ENCODE results near the gene BYSL. TPM values are rescaled to one million over a fixed set of nuclear protein-coding genes. Genes with fewer than 3 reads are reported as not detected.

BYSL gene
- polyA plus RNA-seq, 1 donor (not counting 4 experiments of a cell fraction or from before 2014, with no cell fraction given): 34.3 TPM

- Histone ChIP-seq H4K20me1 (ENCODE audit: control insufficient read depth, extremely low read depth, insufficient read depth, low read length) (no peaks in the 10 kb centered on the region), H3K27me3 (ENCODE audit: control insufficient read depth, extremely low read depth, insufficient read depth, low read length) (no peaks in the 10 kb centered on the region), H3K4me1 (ENCODE audit: control insufficient read depth, extremely low read depth, insufficient read depth, low read length) (peaks cover 14% of the 10 kb centered on the region), H3K4me3 (ENCODE audit: control insufficient read depth in 2 of 3, extremely low read depth in 1 of 3, insufficient read depth in 2 of 3, low read depth in 1 of 3, low read length in 3 of 3) (peak overlapping the region; percentile 70 to 94 (median 78)), H3K9me3 (ENCODE audit: control insufficient read depth, low read depth, low read length) (no peaks in the 10 kb centered on the region), H3K79me2 (ENCODE audit: control insufficient read depth, insufficient read depth, low read length) (no peaks in the 10 kb centered on the region), H2AFZ (ENCODE audit: control insufficient read depth, low read length) (peak overlapping the region; percentile 78), H3K27ac (ENCODE audit: control insufficient read depth, insufficient read depth, low read length) (no peak overlapping the region), H3K4me2 (ENCODE audit: control insufficient read depth, extremely low read depth, insufficient read depth, low read depth, low read length) (peak overlapping the region; percentile 95), H3K9me1 (ENCODE audit: control insufficient read depth, extremely low read depth, insufficient read depth, low read length) (no peaks in the 10 kb centered on the region), H3K36me3 (ENCODE audit: control insufficient read depth in 2 of 2, extremely low read depth in 1 of 2, insufficient read depth in 2 of 2, low read length in 2 of 2) (peaks cover 0 to 3% of the 10 kb centered on the region in 2 experiments), H3K9ac (ENCODE audit: control insufficient read depth, extremely low read depth, insufficient read depth, low read length) (peak overlapping the region; percentile 64)
- dilution Hi-C loops (cut with MboI; ENCODE audit: extremely low pct_ligation_motif_present, low sequenced_read_pairs): no loop called here
- TF ChIP-seq EZH2 (IDR thresholded peaks at IDR 0.05; ENCODE audit: low read length): no peak
- no peak for TF ChIP-seq CTCF (optimal IDR thresholded peaks at IDR 0.05 in 1 of 3, IDR thresholded peaks at IDR 0.05 in 1 of 3, conservative IDR thresholded peaks at IDR 0.05 in 1 of 3; ENCODE audit: extremely low read depth in 1 of 3, insufficient read depth in 2 of 3, low read length in 3 of 3)
- DNase-seq (ENCODE audit: low read depth, low spot score) (no peak), FAIRE-seq (no peak)
These were observed 26.7 kb upstream of the BYSL start for GRCh38 chr6:41894366-41895299.

- H3K9me1 ChIP-seq (ENCODE audit: control insufficient read depth, extremely low read depth, insufficient read depth, low read length): no peaks in the 10 kb centered on the region
- H2AFZ ChIP-seq (ENCODE audit: control insufficient read depth, low read length): peak within 1 kb of the TSS; percentile 78
- FAIRE-seq (peak; percentile 82), DNase-seq (ENCODE audit: low read depth, low spot score) (no peak)
- TF ChIP-seq CTCF (optimal IDR thresholded peaks at IDR 0.05 in 1 of 3, IDR thresholded peaks at IDR 0.05 in 1 of 3, conservative IDR thresholded peaks at IDR 0.05 in 1 of 3; ENCODE audit: extremely low read depth in 1 of 3, insufficient read depth in 2 of 3, low read length in 3 of 3) (no peak), EZH2 (IDR thresholded peaks at IDR 0.05; ENCODE audit: low read length) (no peak)
- H3K79me2 ChIP-seq (ENCODE audit: control insufficient read depth, insufficient read depth, low read length): no peaks in the 10 kb centered on the region
- no peaks in the 10 kb centered on the region for H3K27me3 ChIP-seq (ENCODE audit: control insufficient read depth, extremely low read depth, insufficient read depth, low read length)
- H3K4me2 ChIP-seq (ENCODE audit: control insufficient read depth, extremely low read depth, insufficient read depth, low read depth, low read length): peak within 1 kb of the TSS; percentile 95
- no peaks in the 10 kb centered on the region for H3K9me3 ChIP-seq (ENCODE audit: control insufficient read depth, low read depth, low read length)
- H3K4me1 ChIP-seq (ENCODE audit: control insufficient read depth, extremely low read depth, insufficient read depth, low read length): peaks cover 14% of the 10 kb centered on the region
- dilution Hi-C loops (cut with MboI; ENCODE audit: extremely low pct_ligation_motif_present, low sequenced_read_pairs): no loop called here
- peaks cover 0 to 4% of the 10 kb centered on the region in 2 experiments for H3K36me3 ChIP-seq (ENCODE audit: control insufficient read depth in 2 of 2, extremely low read depth in 1 of 2, insufficient read depth in 2 of 2, low read length in 2 of 2)
- no peaks in the 10 kb centered on the region for H4K20me1 ChIP-seq (ENCODE audit: control insufficient read depth, extremely low read depth, insufficient read depth, low read length)
- H3K27ac ChIP-seq (ENCODE audit: control insufficient read depth, insufficient read depth, low read length): peak within 1 kb of the TSS; percentile 79
- peak within 1 kb of the TSS; percentile 78 to 94 (median 80) for H3K4me3 ChIP-seq (ENCODE audit: control insufficient read depth in 2 of 3, extremely low read depth in 1 of 3, insufficient read depth in 2 of 3, low read depth in 1 of 3, low read length in 3 of 3)
- peak within 1 kb of the TSS; percentile 84 for H3K9ac ChIP-seq (ENCODE audit: control insufficient read depth, extremely low read depth, insufficient read depth, low read length)
These were observed 25.7 kb upstream of the BYSL start, which contains the start of gene USP49 for GRCh38 chr6:41895300-41896233. USP49 (minus strand) TSS chr6:41895375; CDS start chr6:41806983, 88,392 bp downstream.
